GM23338 (cell line): ENCODE results near the gene OSBPL10. TPM values are rescaled to one million over a fixed set of nuclear protein-coding genes. Genes with fewer than 3 reads are reported as not detected.

Experiments
- ATAC-seq: fragments of 200-7000 bp; cut with Tn5 transposase; 3 replicates; pipeline ENCODE4 v1.9.1; 2020
- DNase-seq: peaks from one replicate; pipeline ENCODE4 v3.0.0-alpha.2; 2015; ENCODE audit warnings: low spot score
- H2AFZ ChIP-seq: fragments of 200-600 bp; sonication (generic); 2 replicates; pipeline ENCODE4 v1.8.0; 2016; ENCODE audit warnings: antibody characterized with exemption, mild to moderate bottlenecking, moderate library complexity
- H3F3A ChIP-seq: fragments of 200-600 bp; sonication (generic); replicated peaks from 2 replicates; pipeline ENCODE4 v1.8.0; 2017; ENCODE audit warnings: antibody characterized with exemption, mixed run types, low read depth
- H3K27ac ChIP-seq: fragments of 200-600 bp; sonication (generic); 2 replicates; pipeline ENCODE4 v1.6.1; 2016; ENCODE audit warnings: low read depth
- H3K27me3 ChIP-seq: fragments of 200-600 bp; sonication (generic); 2 replicates; pipeline ENCODE4 v1.8.0; 2016; ENCODE audit warnings: mild to moderate bottlenecking, mixed run types, moderate library complexity; ENCODE audit not compliant: insufficient read depth
- H3K36me3 ChIP-seq: fragments of 200-600 bp; sonication (generic); 2 replicates; pipeline ENCODE4 v1.8.0; 2016; ENCODE audit warnings: mild to moderate bottlenecking; ENCODE audit not compliant: insufficient read depth
- H3K4me1 ChIP-seq: fragments of 200-600 bp; sonication (generic); 2 replicates; pipeline ENCODE4 v1.8.0; 2016; ENCODE audit warnings: mild to moderate bottlenecking, moderate library complexity; ENCODE audit not compliant: insufficient read depth
- H3K4me2 ChIP-seq: fragments of 200-600 bp; sonication (generic); 2 replicates; pipeline ENCODE4 v1.7.1; 2017; ENCODE audit warnings: mixed run types
- H3K4me3 ChIP-seq: fragments of 200-600 bp; sonication (generic); 2 replicates; pipeline ENCODE4 v1.6.1; 2016; ENCODE audit warnings: mixed run types
- H3K79me2 ChIP-seq: fragments of 200-600 bp; sonication (generic); replicated peaks from 2 replicates; pipeline ENCODE4 v1.8.0; 2017; ENCODE audit warnings: mild to moderate bottlenecking; ENCODE audit not compliant: insufficient read depth
- H3K9me2 ChIP-seq: fragments of 200-600 bp; sonication (generic); 2 replicates; pipeline ENCODE4 v1.8.0; 2017; ENCODE audit not compliant: insufficient read depth
- H4K20me1 ChIP-seq: fragments of 200-600 bp; sonication (generic); replicated peaks from 2 replicates; pipeline ENCODE4 v1.8.0; 2017; ENCODE audit warnings: mild to moderate bottlenecking; ENCODE audit not compliant: insufficient read depth
- H3K27ac Mint-ChIP-seq: 2 replicates; pipeline ENCODE4 v1.8.0; 2020; ENCODE audit warnings: inconsistent platforms, mild to moderate bottlenecking, moderate library complexity, mixed read lengths
- H3K27me3 Mint-ChIP-seq: 3 replicates; pipeline ENCODE4 v1.8.0; 2022; ENCODE audit warnings: low read depth, mild to moderate bottlenecking, moderate library complexity, mixed read lengths, inconsistent platforms; ENCODE audit not compliant: insufficient read depth, poor library complexity
- H3K36me3 Mint-ChIP-seq: 3 replicates; pipeline ENCODE4 v1.8.0; 2021; ENCODE audit warnings: low read depth, mild to moderate bottlenecking, inconsistent platforms, moderate library complexity, mixed read lengths
- H3K4me1 Mint-ChIP-seq: 3 replicates; pipeline ENCODE4 v1.8.0; 2020; ENCODE audit warnings: mild to moderate bottlenecking, inconsistent platforms, mixed read lengths
- H3K4me3 Mint-ChIP-seq: 3 replicates; pipeline ENCODE4 v1.8.0; 2021; ENCODE audit warnings: moderate library complexity, mild to moderate bottlenecking, inconsistent platforms, mixed read lengths
- H3K9me3 Mint-ChIP-seq: 3 replicates; pipeline ENCODE4 v1.8.0; 2020; ENCODE audit warnings: moderate library complexity, mild to moderate bottlenecking, inconsistent platforms, mixed read lengths
- CTCF ChIP-seq, 2 experiments: fragments of 200-600 bp in 1 of 2; sonication (generic) in 1 of 2; conservative IDR thresholded peaks; 2 replicates each; pipeline versions ENCODE4 v1.5.1 to v1.6.1; 2016 to 2017; ENCODE audit warnings: antibody characterized with exemption in 2 of 2, low read depth in 2 of 2, mild to moderate bottlenecking in 2 of 2, moderate library complexity in 1 of 2
- ETS1 ChIP-seq: IDR thresholded peaks from 2 replicates; pipeline ENCODE4 v1.6.1; 2016; ENCODE audit warnings: antibody characterized with exemption
- EZH2phosphoT487 ChIP-seq: fragments of 200-600 bp; sonication (generic); IDR thresholded peaks from one replicate; pipeline ENCODE4 v1.8.1; 2018; ENCODE audit warnings: antibody characterized with exemption; ENCODE audit not compliant: unreplicated experiment
- JUNB ChIP-seq: IDR thresholded peaks from one replicate; pipeline ENCODE4 v1.6.1; 2016; ENCODE audit warnings: antibody characterized with exemption; ENCODE audit not compliant: unreplicated experiment
- NANOG ChIP-seq: IDR thresholded peaks from 2 replicates; pipeline ENCODE4 v1.6.1; 2016; ENCODE audit warnings: antibody characterized with exemption, borderline replicate concordance
- POLR2AphosphoS5 ChIP-seq: IDR thresholded peaks from 2 replicates; pipeline ENCODE4 v1.6.1; 2016; ENCODE audit warnings: antibody characterized with exemption, low read depth
- REST ChIP-seq: IDR thresholded peaks from one replicate; pipeline ENCODE4 v1.6.1; 2018; ENCODE audit warnings: antibody characterized with exemption; ENCODE audit not compliant: unreplicated experiment
- STAT1 ChIP-seq: IDR thresholded peaks from one replicate; pipeline ENCODE4 v1.6.1; 2016; ENCODE audit warnings: antibody characterized with exemption; ENCODE audit not compliant: unreplicated experiment
- ZNF114 ChIP-seq: fragments of 250-450 bp; sonication (Bioruptor Pico); IDR thresholded peaks from 2 replicates; pipeline ENCODE4 v1.5.0; 2020; ENCODE audit warnings: mild to moderate bottlenecking, moderate library complexity
- polyA plus RNA-seq: library from polyadenylated mRNA; unstranded; fragments of >200 nt; fragmentation: Nextera tagmentation; extraction: Ambion mirVana; gene quantifications from 2 replicates; pipeline ENCODE4 v1.2.1, GENCODE V29; 2016
- total RNA-seq: library from RNA; depleted of rRNA; stranded (reverse); fragments of >200 nt; shearing (Covaris generic); gene quantifications from 2 replicates; pipeline ENCODE4 v1.2.3, GENCODE V29; 2014

Gene OSBPL10
- total and polyA plus RNA-seq, 2 experiments from 2014 or later = 23.8 to 149 TPM

GRCh38 chr3:31768479-31769125 is 212.5 kb downstream of the OSBPL10 start:
- H3K27ac Mint-ChIP-seq = no peak overlapping the region
- H3K79me2 ChIP-seq = peaks cover 68% of the 10 kb centered on the region
- peak; percentile 56 for DNase-seq

GRCh38 chr3:31767920-31768319 is 213.1 kb downstream of the OSBPL10 start:
- Mint-ChIP-seq H3K27me3 (peaks cover 4% of the 10 kb centered on the region), H3K4me1 (peaks cover 10% of the 10 kb centered on the region), H3K36me3 (0 out of 3 replicates have a peak, but pooled peaks cover 4% of the 10 kb centered on the region), H3K4me3 (no peak overlapping the region), H3K9me3 (no peaks in the 10 kb centered on the region), H3K27ac (no peak overlapping the region; the same call in 1 of the 2 replicates)
- Histone ChIP-seq H4K20me1 (peaks cover 24% of the 10 kb centered on the region), H2AFZ (no peak overlapping the region), H3K27ac (0 out of 2 replicates have a peak overlapping the region, but pooled peaks have one; percentile 41), H3K4me1 (no peaks in the 10 kb centered on the region), H3F3A (no peaks in the 10 kb centered on the region), H3K79me2 (peaks cover 65% of the 10 kb centered on the region), H3K36me3 (no peaks in the 10 kb centered on the region), H3K9me2 (no peaks in the 10 kb centered on the region), H3K27me3 (no peaks in the 10 kb centered on the region), H3K4me2 (no peak overlapping the region), H3K4me3 (no peak overlapping the region)
- ATAC-seq (no peak), DNase-seq (no peak)
- TF ChIP-seq ZNF114 (CRISPR knock-in tag) (no peak), REST (no peak), JUNB (no peak), STAT1 (no peak), POLR2AphosphoS5 (no peak), CTCF (conservative IDR thresholded peaks at IDR 0.05; ENCODE audit: low read depth in 2 of 2) (no peak), NANOG (no peak), EZH2phosphoT487 (no peak)

More at GRCh38 chr3:31768479-31769125, 212.5 kb downstream of the OSBPL10 start:
- H3K4me3 ChIP-seq = no peak overlapping the region
- Mint-ChIP-seq H3K4me1 (peaks cover 13% of the 10 kb centered on the region), H3K4me3 (no peak overlapping the region), H3K9me3 (no peaks in the 10 kb centered on the region; the same call in 2 of the 3 replicates), H3K27me3 (peaks cover 4% of the 10 kb centered on the region), H3K36me3 (0 out of 3 replicates have a peak, but pooled peaks cover 4% of the 10 kb centered on the region)
- no peak overlapping the region for H3K4me2 ChIP-seq
- no peak overlapping the region for H3K27ac ChIP-seq
- no peak overlapping the region for H2AFZ ChIP-seq
- H4K20me1 ChIP-seq = peaks cover 27% of the 10 kb centered on the region
- TF ChIP-seq STAT1 = no peak
- peak; percentile 41 to 65 for TF ChIP-seq CTCF (conservative IDR thresholded peaks at IDR 0.05; ENCODE audit: low read depth in 2 of 2)
- TF ChIP-seq ETS1 = no peak
- H3K4me1 ChIP-seq = no peaks in the 10 kb centered on the region
- no peaks in the 10 kb centered on the region for H3F3A ChIP-seq
- peak; percentile 62 for ATAC-seq
- no peaks in the 10 kb centered on the region for H3K9me2 ChIP-seq
- H3K27me3 ChIP-seq = no peaks in the 10 kb centered on the region
- no peaks in the 10 kb centered on the region for H3K36me3 ChIP-seq
